T-cell (primary cell): Measurements from ENCODE around the gene ATL1. TPM values are rescaled to one million over a fixed set of nuclear protein-coding genes. Genes with fewer than 3 reads are reported as not detected.

ENCODE experiments used
- ATAC-seq, 4 experiments: fragments of 200-7000 bp in 3 of 4; fragments of 150-1000 bp in 1 of 4; cut with Tn5 transposase; replicated peaks in 1 of 4; 1 replicate in 3 of 4; 2 replicates in 1 of 4; pipeline ENCODE4 v1.10.0; 2021; ENCODE audit warnings: moderate library complexity in 3 of 4, mild to moderate bottlenecking in 2 of 4, moderate number of reproducible peaks in 1 of 4
- CTCF ChIA-PET, 2 donors: fragments of 300-600 bp; sonication (Branson Sonifier 250); formaldehyde crosslinking; loops; one replicate each; lab custom pipeline; 2022; ENCODE audit warnings: antibody characterized with exemption in 2 of 2; lab: Charles Lee
- POLR2A ChIA-PET, 2 donors: fragments of 300-600 bp; sonication (Branson Sonifier 250); formaldehyde crosslinking; loops; one replicate each; lab custom pipeline; 2022; ENCODE audit warnings: antibody characterized with exemption in 2 of 2; lab: Charles Lee
- DNase-seq, 35 experiments: peaks; one replicate each; pipeline versions ENCODE4 v3.0.0 to v3.0.0-alpha.2; 2013 to 2023
- H3K27ac ChIP-seq: one replicate; pipeline ENCODE4 v1.5.1; 2013; ENCODE audit warnings: low read length
- H3K27me3 ChIP-seq, 2 experiments: replicated peaks in 1 of 2; 1 replicate in 1 of 2; 2 replicates in 1 of 2; pipeline versions ENCODE4 v1.6.1 to v1.7.0; 2013; ENCODE audit warnings: low read length in 1 of 2, mixed read lengths in 1 of 2; ENCODE audit not compliant: control insufficient read depth in 2 of 2, insufficient read depth in 2 of 2; ENCODE audit errors: extremely low read depth in 1 of 2
- H3K36me3 ChIP-seq, 2 donors: 1 replicate in 1 of 2; 2 replicates in 1 of 2; pipeline versions ENCODE4 v1.6.1 to v1.7.0; 2013; ENCODE audit warnings: low read length in 1 of 2; ENCODE audit not compliant: control insufficient read depth in 2 of 2, insufficient read depth in 1 of 2; ENCODE audit errors: extremely low read depth in 1 of 2
- H3K4me1 ChIP-seq, 2 experiments: 1 replicate in 1 of 2; 2 replicates in 1 of 2; pipeline versions ENCODE4 v1.6.1 to v1.7.0; 2013; ENCODE audit warnings: low read length in 2 of 2, mixed read lengths in 1 of 2; ENCODE audit not compliant: insufficient read depth in 2 of 2, control insufficient read depth in 1 of 2; ENCODE audit errors: extremely low read depth in 1 of 2
- H3K4me3 ChIP-seq, 2 donors: 1 replicate in 1 of 2; 2 replicates in 1 of 2; pipeline versions ENCODE4 v1.5.1 to v1.7.0; 2013; ENCODE audit warnings: mild to moderate bottlenecking in 2 of 2, low read length in 1 of 2, moderate library complexity in 1 of 2; ENCODE audit not compliant: control insufficient read depth in 1 of 2; ENCODE audit errors: extremely low read depth in 1 of 2
- H3K9me3 ChIP-seq: 2 replicates; pipeline ENCODE4 v1.7.0; 2013
- H3K27ac Mint-ChIP-seq, 2 donors: one replicate each; pipeline ENCODE4 v1.8.0; 2020 to 2021; ENCODE audit warnings: mild to moderate bottlenecking in 2 of 2, mixed read lengths in 2 of 2
- H3K27me3 Mint-ChIP-seq, 2 donors: one replicate each; pipeline ENCODE4 v1.8.0; 2021 to 2022; ENCODE audit warnings: mixed read lengths in 2 of 2
- H3K36me3 Mint-ChIP-seq: one replicate; pipeline ENCODE4 v1.8.0; 2021; ENCODE audit warnings: mixed read lengths
- H3K4me1 Mint-ChIP-seq, 3 donors: one replicate each; pipeline ENCODE4 v1.8.0; 2020 to 2022; ENCODE audit warnings: mixed read lengths in 3 of 3, mild to moderate bottlenecking in 1 of 3
- H3K4me3 Mint-ChIP-seq, 3 donors: one replicate each; pipeline ENCODE4 v1.8.0; 2020 to 2022; ENCODE audit warnings: mild to moderate bottlenecking in 3 of 3, mixed read lengths in 3 of 3, moderate library complexity in 3 of 3
- H3K9me3 Mint-ChIP-seq, 3 donors: one replicate each; pipeline ENCODE4 v1.8.0; 2020 to 2022; ENCODE audit warnings: mixed read lengths in 3 of 3
- WGBS: methylation state at CpG from one replicate; pipeline ENCODE4 v1.1.5; 2013; ENCODE audit warnings: missing lambda C conversion rate; ENCODE audit not compliant: insufficient coverage; 5-methylcytosine and 5-hydroxymethylcytosine counted together
- total RNA-seq, 35 experiments: library from RNA in 6 of 35; stranded (reverse) in 6 of 35; fragments of 120-200 nt in 1 of 35; gene quantifications; one replicate each; pipeline versions ENCODE4 v1.2.1 to v1.2.4 and lab custom pipeline; 2013 to 2026

Gene ATL1
- total RNA-seq, 5 donors from 2014 or later (not counting 1 experiment from before 2014, with no cell fraction given): 1.2 to 3.2 (median 2.1) TPM

DNA sequence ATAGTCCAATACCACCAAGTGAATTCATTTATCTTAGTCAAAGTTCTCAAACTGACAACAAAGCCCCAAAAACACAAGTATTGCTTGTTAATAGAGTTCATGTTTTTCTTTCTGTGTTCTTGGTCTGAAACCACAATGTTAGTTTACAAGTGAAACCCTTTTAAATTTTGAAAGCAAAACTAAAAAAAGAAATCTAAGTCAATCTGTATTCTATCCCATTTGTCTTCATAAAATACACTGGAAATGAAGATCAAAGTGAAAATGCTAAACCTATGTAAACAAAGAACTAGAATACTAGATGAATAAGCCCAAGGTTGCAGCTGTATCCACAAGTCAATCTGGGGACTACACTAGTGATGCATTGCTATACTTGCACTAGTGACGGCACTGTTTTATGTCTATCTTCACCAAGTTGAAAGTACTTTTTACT, 38.0 kb upstream of the ATL1 start:
- WGBS: 0% methylated on average over 1 of the region's 1 CpG
- no peak overlapping the region for H3K4me3 ChIP-seq
- H3K27me3 Mint-ChIP-seq: no peaks in the 10 kb centered on the region
- no peaks in the 10 kb centered on the region for H3K9me3 ChIP-seq
- ChIA-PET POLR2A (no interaction called here), CTCF (interaction anchor here in 1 of 2 donors (0.9 kb wide), 1 partner anchor 17 kb away, joined by 3 read pairs; no protein-coding TSS in a partner anchor)
- peaks cover 11 to 18% of the 10 kb centered on the region in 2 experiments for H3K4me1 ChIP-seq
- DNase-seq: peak in 1 of 35 experiments; percentile 29
- H3K27ac ChIP-seq: peak overlapping the region; percentile 57
- H3K4me1 Mint-ChIP-seq: peaks cover 56 to 65% (median 60%) of the 10 kb centered on the region in 3 donors
- H3K27ac Mint-ChIP-seq: peak overlapping the region; percentile 84 to 91
- H3K4me3 Mint-ChIP-seq: peak overlapping the region; percentile 44 to 63 (median 57)
- ATAC-seq: peak in 3 of 4 experiments; percentile 23 to 73 (median 53)
- no peaks in the 10 kb centered on the region for H3K27me3 ChIP-seq
- H3K36me3 Mint-ChIP-seq: peaks cover 5% of the 10 kb centered on the region
- no peaks in the 10 kb centered on the region for H3K36me3 ChIP-seq
- H3K9me3 Mint-ChIP-seq: no peaks in the 10 kb centered on the region

DNA sequence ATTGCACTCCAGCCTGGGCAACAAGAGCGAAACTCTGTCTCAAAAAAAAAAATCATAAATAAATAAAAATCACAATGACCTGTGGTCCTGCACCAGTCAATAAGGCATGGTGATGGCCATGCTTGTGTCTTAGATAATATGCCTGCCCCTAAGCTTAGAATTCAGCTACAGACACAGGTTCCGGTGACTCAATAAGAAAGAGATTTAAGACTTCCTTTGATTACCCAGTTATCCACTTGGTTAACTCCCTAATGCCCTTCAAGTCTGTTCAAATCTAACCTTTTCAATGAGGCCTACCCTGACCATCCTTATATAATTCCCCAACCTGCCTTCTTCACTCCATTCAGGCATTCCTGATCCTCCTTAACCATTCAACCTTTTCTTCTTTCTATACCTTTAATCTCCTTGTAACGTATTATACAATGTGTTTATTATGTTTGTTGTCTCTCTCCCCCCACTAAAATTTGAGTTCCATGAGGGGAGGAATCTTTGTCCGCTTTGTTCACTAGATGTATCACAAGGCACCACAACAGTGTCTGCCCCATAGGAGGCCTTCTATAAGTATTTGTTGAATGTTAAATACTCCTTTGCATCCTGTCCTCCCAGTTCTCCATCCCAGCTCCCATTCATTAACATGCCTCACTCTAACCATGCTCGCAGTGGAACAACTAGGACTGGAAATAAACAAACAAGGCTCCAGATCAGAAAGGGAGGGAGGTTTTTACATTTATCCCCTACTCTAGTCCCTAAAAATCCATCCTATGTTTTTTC, 36.5 kb upstream of the ATL1 start:
- no peaks in the 10 kb centered on the region for H3K27me3 Mint-ChIP-seq
- no peak for ATAC-seq
- Histone ChIP-seq H3K4me3 (no peak overlapping the region), H3K4me1 (peaks cover 11 to 18% of the 10 kb centered on the region in 2 experiments), H3K36me3 (no peaks in the 10 kb centered on the region), H3K27ac (no peak overlapping the region), H3K27me3 (no peaks in the 10 kb centered on the region), H3K9me3 (no peaks in the 10 kb centered on the region)
- peak overlapping the region in 1 of 2 donors; percentile 29 for H3K27ac Mint-ChIP-seq
- no peak for DNase-seq
- POLR2A ChIA-PET: no interaction called here
- WGBS: no CpG with 5 or more reads among the region's 5 CpGs
- no peaks in the 10 kb centered on the region for H3K9me3 Mint-ChIP-seq
- peak overlapping the region in 1 of 3 donors; percentile 27 for H3K4me3 Mint-ChIP-seq
- H3K4me1 Mint-ChIP-seq: peaks cover 56 to 69% (median 64%) of the 10 kb centered on the region in 3 donors
- peaks cover 2% of the 10 kb centered on the region for H3K36me3 Mint-ChIP-seq
- CTCF ChIA-PET: interaction anchor here in 1 of 2 donors (1.5 kb wide), 1 partner anchor 337 kb away, joined by 7 read pairs; no protein-coding TSS in a partner anchor

GRCh38 chr14:50524060-50524459, 35.9 kb upstream of the ATL1 start:
- WGBS: 69% methylated on average over 2 of the region's 2 CpGs
- DNase-seq: no peak
- ChIA-PET CTCF (interaction anchor here in 1 of 2 donors (1.0 to 1.5 kb wide), 2 partner anchors 19 to 336 kb away, joined by 3 to 7 read pairs; no protein-coding TSS in a partner anchor), POLR2A (no interaction called here)
- no peak overlapping the region for H3K27ac ChIP-seq
- peaks cover 12 to 18% of the 10 kb centered on the region in 2 experiments for H3K4me1 ChIP-seq
- Mint-ChIP-seq H3K4me3 (peak overlapping the region in 1 of 3 donors; percentile 27), H3K4me1 (peaks cover 60 to 73% (median 68%) of the 10 kb centered on the region in 3 donors), H3K27ac (peak overlapping the region; percentile 29 to 60), H3K9me3 (no peaks in the 10 kb centered on the region), H3K27me3 (no peaks in the 10 kb centered on the region), H3K36me3 (no peaks in the 10 kb centered on the region)
- no peaks in the 10 kb centered on the region for H3K27me3 ChIP-seq
- ATAC-seq: peak in 1 of 4 experiments; percentile 24
- no peaks in the 10 kb centered on the region for H3K9me3 ChIP-seq
- no peak overlapping the region for H3K4me3 ChIP-seq
- H3K36me3 ChIP-seq: no peaks in the 10 kb centered on the region

- peaks cover 69 to 79% (median 74%) of the 10 kb centered on the region in 3 donors for H3K4me1 Mint-ChIP-seq
- no peaks in the 10 kb centered on the region for H3K36me3 Mint-ChIP-seq
- H3K27me3 Mint-ChIP-seq: no peaks in the 10 kb centered on the region
- Histone ChIP-seq H3K9me3 (no peaks in the 10 kb centered on the region), H3K36me3 (no peaks in the 10 kb centered on the region), H3K4me3 (no peak overlapping the region), H3K27ac (no peak overlapping the region), H3K4me1 (peaks cover 18 to 19% of the 10 kb centered on the region in 2 experiments), H3K27me3 (no peaks in the 10 kb centered on the region)
- DNase-seq (no peak), ATAC-seq (no peak)
- H3K27ac Mint-ChIP-seq: peak overlapping the region; percentile 44 to 65
- H3K9me3 Mint-ChIP-seq: no peaks in the 10 kb centered on the region
- ChIA-PET POLR2A (no interaction called here), CTCF (interaction anchor here (0.5 to 1.0 kb wide), 2 partner anchors 18 to 410 kb away, joined by 3 to 6 read pairs; no protein-coding TSS in a partner anchor)
- peak overlapping the region in 1 of 3 donors; percentile 27 for H3K4me3 Mint-ChIP-seq
- 72% methylated on average over 3 of the region's 6 CpGs for WGBS
Measured at GRCh38 chr14:50524731-50525515, 35.0 kb upstream of the ATL1 start.

DNA sequence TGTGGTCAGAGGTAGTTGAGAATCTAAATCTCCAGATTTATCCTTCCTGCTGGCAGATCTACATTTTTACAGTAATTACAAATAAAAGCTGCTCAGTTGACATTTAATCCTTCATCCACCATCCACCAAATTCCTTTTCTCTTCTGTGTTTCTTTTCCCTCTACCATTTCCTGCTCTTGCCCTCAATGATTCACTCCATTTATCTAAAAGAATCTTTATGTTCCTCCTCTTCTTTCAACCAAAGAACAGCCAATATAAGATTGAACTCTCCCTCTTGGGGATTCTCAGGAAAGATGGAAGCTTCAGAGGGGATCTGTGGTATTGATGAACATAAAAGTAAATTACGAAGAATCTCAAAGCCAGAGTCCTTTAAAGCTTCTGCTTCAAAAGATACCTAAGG, 31.9 kb upstream of the ATL1 start:
- H3K27ac Mint-ChIP-seq: peak overlapping the region in 1 of 2 donors; percentile 5
- ATAC-seq (no peak), DNase-seq (no peak)
- H3K27me3 Mint-ChIP-seq: no peaks in the 10 kb centered on the region
- CTCF ChIA-PET: interaction anchor here (0.6 to 1.3 kb wide), 5 partner anchors 8 to 929 kb away, joined by 3 to 9 read pairs (median 4); no protein-coding TSS in a partner anchor
- H3K4me3 Mint-ChIP-seq: no peak overlapping the region
- Histone ChIP-seq H3K27ac (no peak overlapping the region), H3K27me3 (no peaks in the 10 kb centered on the region), H3K4me3 (no peak overlapping the region), H3K9me3 (no peaks in the 10 kb centered on the region), H3K4me1 (peaks cover 21 to 31% of the 10 kb centered on the region in 2 experiments), H3K36me3 (no peaks in the 10 kb centered on the region)
- peaks cover 71 to 77% (median 73%) of the 10 kb centered on the region in 3 donors for H3K4me1 Mint-ChIP-seq
- POLR2A ChIA-PET: interaction anchor here (0.6 to 0.7 kb wide), 2 partner anchors 103 to 339 kb away, joined by 3 to 9 read pairs; no protein-coding TSS in a partner anchor
- H3K36me3 Mint-ChIP-seq: no peaks in the 10 kb centered on the region
- WGBS: no CpG with 5 or more reads among the region's 1 CpG
- no peaks in the 10 kb centered on the region for H3K9me3 Mint-ChIP-seq
